ENCODE data around the gene CTCFL. TPM values are rescaled to one million over a fixed set of nuclear protein-coding genes. Genes with fewer than 3 reads are reported as not detected.
A peak's percentile ranks its signal among the peaks of the same experiment; 100 is the strongest.

Gene CTCFL
- total RNA-seq, 1 donor from 2014 or later: not detected

- no peaks in the 10 kb centered on the region for H3K9me3 ChIP-seq (ENCODE audit: low read depth)
- H3K27me3 ChIP-seq: no peaks in the 10 kb centered on the region
- H3F3A ChIP-seq (ENCODE audit: low read depth): no peaks in the 10 kb centered on the region
- peaks cover 3% of the 10 kb centered on the region for H3K27me3 Mint-ChIP-seq (ENCODE audit: insufficient read depth, low read depth)
- H2AFZ ChIP-seq (replicated peaks): peak overlapping the region; percentile 79
- TF ChIP-seq EZH2phosphoT487 (IDR thresholded peaks at IDR 0.05): no peak
- no peak for TF ChIP-seq EZH2 (IDR thresholded peaks at IDR 0.05)
- no peak for TF ChIP-seq CTCF (IDR thresholded peaks at IDR 0.05)
- H3K9ac ChIP-seq: no peak overlapping the region
- H3K36me3 Mint-ChIP-seq: no peaks in the 10 kb centered on the region
- H3K4me3 Mint-ChIP-seq: no peak overlapping the region
- no peak overlapping the region for H3K4me2 ChIP-seq
- H3K27ac ChIP-seq: no peak overlapping the region
- H3K4me1 Mint-ChIP-seq: peaks cover 24% of the 10 kb centered on the region
- no peaks in the 10 kb centered on the region for H4K20me1 ChIP-seq (ENCODE audit: low read depth)
- peaks cover 2% of the 10 kb centered on the region for H3K9me3 Mint-ChIP-seq
- H3K36me3 ChIP-seq: no peaks in the 10 kb centered on the region
- no peak overlapping the region for H3K4me3 ChIP-seq
- no peak overlapping the region for H3K27ac Mint-ChIP-seq
- peaks cover 13% of the 10 kb centered on the region for H3K4me1 ChIP-seq
- DNase-seq (ENCODE audit: low spot score): no peak
- H3K79me2 ChIP-seq (ENCODE audit: low read depth): no peaks in the 10 kb centered on the region
These were observed 40.2 kb downstream of the CTCFL start for GRCh38 chr20:57484772-57485171.

- Histone ChIP-seq H3K79me2 (ENCODE audit: low read depth) (no peaks in the 10 kb centered on the region), H3K27me3 (no peaks in the 10 kb centered on the region), H3K9ac (no peak overlapping the region), H3K4me3 (no peak overlapping the region), H3K9me3 (ENCODE audit: low read depth) (no peaks in the 10 kb centered on the region), H4K20me1 (ENCODE audit: low read depth) (no peaks in the 10 kb centered on the region), H3K4me2 (no peak overlapping the region), H3K27ac (no peak overlapping the region), H3K36me3 (no peaks in the 10 kb centered on the region), H2AFZ (replicated peaks) (no peak overlapping the region), H3K4me1 (peaks cover 13% of the 10 kb centered on the region), H3F3A (ENCODE audit: low read depth) (no peaks in the 10 kb centered on the region)
- Mint-ChIP-seq H3K4me3 (no peak overlapping the region), H3K9me3 (peaks cover 2% of the 10 kb centered on the region), H3K27me3 (ENCODE audit: insufficient read depth, low read depth) (peaks cover 8% of the 10 kb centered on the region), H3K27ac (peak overlapping the region; percentile 14), H3K4me1 (peaks cover 24% of the 10 kb centered on the region), H3K36me3 (no peaks in the 10 kb centered on the region)
- TF ChIP-seq EZH2 (IDR thresholded peaks at IDR 0.05) (no peak), EZH2phosphoT487 (IDR thresholded peaks at IDR 0.05) (no peak), CTCF (IDR thresholded peaks at IDR 0.05) (no peak)
- no peak for DNase-seq (ENCODE audit: low spot score)
These were observed 41.5 kb downstream of the CTCFL start for GRCh38 chr20:57483287-57484050.

- Histone ChIP-seq H3K27ac (no peak overlapping the region), H3K9me3 (ENCODE audit: low read depth) (no peaks in the 10 kb centered on the region), H4K20me1 (ENCODE audit: low read depth) (no peaks in the 10 kb centered on the region), H3K79me2 (ENCODE audit: low read depth) (no peaks in the 10 kb centered on the region), H3K4me3 (no peak overlapping the region), H3K4me2 (no peak overlapping the region), H3K9ac (no peak overlapping the region), H3F3A (ENCODE audit: low read depth) (no peaks in the 10 kb centered on the region), H2AFZ (replicated peaks) (no peak overlapping the region), H3K36me3 (no peaks in the 10 kb centered on the region), H3K27me3 (no peaks in the 10 kb centered on the region), H3K4me1 (peaks cover 13% of the 10 kb centered on the region)
- no peak for DNase-seq (ENCODE audit: low spot score)
- peaks cover 10% of the 10 kb centered on the region for H3K27me3 Mint-ChIP-seq (ENCODE audit: insufficient read depth, low read depth)
- no peak overlapping the region for H3K4me3 Mint-ChIP-seq
- peaks cover 2% of the 10 kb centered on the region for H3K9me3 Mint-ChIP-seq
- H3K27ac Mint-ChIP-seq: peak overlapping the region; percentile 14
- H3K4me1 Mint-ChIP-seq: peaks cover 24% of the 10 kb centered on the region
- TF ChIP-seq EZH2phosphoT487 (IDR thresholded peaks at IDR 0.05) (no peak), CTCF (IDR thresholded peaks at IDR 0.05) (no peak), EZH2 (IDR thresholded peaks at IDR 0.05) (no peak)
- no peaks in the 10 kb centered on the region for H3K36me3 Mint-ChIP-seq
These were observed 42.1 kb downstream of the CTCFL start for GRCh38 chr20:57482796-57483195.

Measured in neural progenitor cell (in vitro differentiated cells).